ENCODE results near the gene BLOC1S4.

Gene BLOC1S4

DNA sequence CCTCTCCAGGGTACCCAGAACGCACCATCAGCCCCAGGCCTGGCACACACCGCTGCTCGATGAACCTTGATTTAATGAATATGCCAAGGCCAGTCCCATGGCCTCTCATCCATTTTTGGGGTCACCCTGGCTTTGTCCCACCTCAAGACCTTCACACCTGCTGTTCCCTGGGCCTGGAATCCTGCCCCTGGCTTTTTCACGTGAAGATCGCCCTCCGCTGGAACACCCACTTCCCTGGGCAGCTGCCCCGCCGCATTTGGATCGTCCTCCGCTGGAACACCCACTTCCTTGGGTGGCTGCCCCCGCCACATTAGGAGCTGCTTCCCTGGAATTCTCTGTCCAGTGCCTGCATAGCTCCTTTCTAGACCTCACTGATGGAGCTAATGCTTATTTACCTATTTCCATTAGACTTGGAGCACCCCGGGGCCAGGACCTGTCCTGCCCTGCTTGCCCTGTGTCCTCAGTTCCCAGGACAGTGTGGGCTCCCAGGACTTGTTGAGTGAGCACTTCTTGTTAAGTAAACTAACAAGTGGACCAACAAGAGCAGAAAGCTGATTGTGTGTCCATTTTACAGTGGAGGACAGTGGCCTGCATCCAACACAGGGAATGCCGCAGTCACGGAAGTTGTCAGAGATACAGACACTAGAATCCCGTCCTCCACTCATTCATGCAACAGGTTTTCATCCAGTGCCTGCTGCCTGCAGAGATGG, 12.5 kb downstream of the BLOC1S4 start:
- no peak for DNase-seq (ENCODE audit: low read depth, low spot score)
- WGBS (ENCODE audit: insufficient coverage, insufficient read length), result no CpG with 5 or more reads among the region's 15 CpGs
- Histone ChIP-seq H3K9me3 (ENCODE audit: control insufficient read depth, insufficient read depth, low read length) (no peaks in the 10 kb centered on the region), H3K27me3 (ENCODE audit: control insufficient read depth, insufficient read depth, low read length) (no peaks in the 10 kb centered on the region), H3K4me3 (ENCODE audit: low read length) (no peak overlapping the region), H3K36me3 (ENCODE audit: control insufficient read depth, insufficient read depth, low read length) (no peaks in the 10 kb centered on the region), H3K27ac (ENCODE audit: low read length) (no peak overlapping the region), H3K4me1 (ENCODE audit: control insufficient read depth, insufficient read depth, low read length) (no peaks in the 10 kb centered on the region)

DNA sequence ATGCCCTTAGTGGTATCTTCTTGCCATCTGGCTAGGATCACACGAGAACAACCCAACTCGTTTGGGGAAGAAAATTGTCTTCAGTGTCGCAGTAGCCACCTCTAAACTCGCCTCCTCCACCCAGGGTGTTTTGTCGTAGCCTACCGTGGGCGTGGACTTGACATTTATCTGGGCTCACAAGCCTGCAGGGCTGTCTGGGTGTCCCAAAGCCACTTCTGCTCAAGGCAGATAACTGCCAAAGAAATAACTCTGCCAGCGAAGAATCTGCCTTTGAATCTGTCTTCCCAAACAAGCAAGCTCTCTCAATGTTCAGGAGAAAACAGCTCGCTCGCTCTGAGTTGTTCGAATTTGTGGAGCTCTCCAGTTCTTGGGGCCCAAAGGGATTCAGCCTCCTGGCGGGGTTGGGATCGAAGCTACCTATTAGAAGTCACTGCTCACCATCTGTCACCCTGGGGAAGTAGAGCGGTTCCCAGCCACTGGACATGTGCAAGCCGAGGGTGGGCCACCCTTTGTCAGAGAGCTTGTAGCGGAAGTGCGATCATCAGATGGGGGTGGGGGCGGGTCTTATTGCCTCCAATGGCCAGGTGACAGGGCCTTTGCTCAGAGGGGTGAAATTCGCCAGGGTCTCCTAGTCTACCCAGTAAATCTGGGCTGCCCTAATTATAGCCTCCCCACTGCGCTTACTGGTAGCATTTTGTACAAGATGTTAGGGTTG, 14.8 kb downstream of the BLOC1S4 start:
- Histone ChIP-seq H3K9me3 (ENCODE audit: control insufficient read depth, insufficient read depth, low read length) (no peaks in the 10 kb centered on the region), H3K4me1 (ENCODE audit: control insufficient read depth, insufficient read depth, low read length) (no peaks in the 10 kb centered on the region), H3K4me3 (ENCODE audit: low read length) (no peak overlapping the region), H3K27me3 (ENCODE audit: control insufficient read depth, insufficient read depth, low read length) (no peaks in the 10 kb centered on the region), H3K27ac (ENCODE audit: low read length) (no peak overlapping the region), H3K36me3 (ENCODE audit: control insufficient read depth, insufficient read depth, low read length) (no peaks in the 10 kb centered on the region)
- no CpG with 5 or more reads among the region's 20 CpGs for WGBS (ENCODE audit: insufficient coverage, insufficient read length)
- DNase-seq (ENCODE audit: low read depth, low spot score), result no peak

DNA sequence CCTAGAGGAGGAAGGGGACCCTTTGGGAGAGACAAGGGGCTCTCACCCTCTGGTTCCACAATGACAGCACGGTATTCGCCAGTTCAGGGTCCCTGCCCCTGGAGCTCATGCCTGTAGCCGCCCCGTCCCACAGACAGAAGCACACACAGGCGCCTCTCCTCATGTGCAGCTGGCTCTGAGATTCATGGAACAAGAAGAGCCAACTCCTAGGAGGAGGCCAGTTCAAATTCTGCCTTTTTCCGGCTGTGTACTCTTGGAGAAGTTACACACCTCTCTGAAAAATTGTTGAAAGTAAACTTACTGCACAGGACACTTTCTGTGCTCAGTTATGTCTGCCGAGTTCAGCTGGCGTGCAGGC, 15.3 kb downstream of the BLOC1S4 start:
- Histone ChIP-seq H3K27ac (ENCODE audit: low read length) (no peak overlapping the region), H3K9me3 (ENCODE audit: control insufficient read depth, insufficient read depth, low read length) (no peaks in the 10 kb centered on the region), H3K4me1 (ENCODE audit: control insufficient read depth, insufficient read depth, low read length) (no peaks in the 10 kb centered on the region), H3K4me3 (ENCODE audit: low read length) (no peak overlapping the region), H3K36me3 (ENCODE audit: control insufficient read depth, insufficient read depth, low read length) (no peaks in the 10 kb centered on the region), H3K27me3 (ENCODE audit: control insufficient read depth, insufficient read depth, low read length) (no peaks in the 10 kb centered on the region)
- no CpG with 5 or more reads among the region's 8 CpGs for WGBS (ENCODE audit: insufficient coverage, insufficient read length)
- DNase-seq (ENCODE audit: low read depth, low spot score), result no peak

DNA sequence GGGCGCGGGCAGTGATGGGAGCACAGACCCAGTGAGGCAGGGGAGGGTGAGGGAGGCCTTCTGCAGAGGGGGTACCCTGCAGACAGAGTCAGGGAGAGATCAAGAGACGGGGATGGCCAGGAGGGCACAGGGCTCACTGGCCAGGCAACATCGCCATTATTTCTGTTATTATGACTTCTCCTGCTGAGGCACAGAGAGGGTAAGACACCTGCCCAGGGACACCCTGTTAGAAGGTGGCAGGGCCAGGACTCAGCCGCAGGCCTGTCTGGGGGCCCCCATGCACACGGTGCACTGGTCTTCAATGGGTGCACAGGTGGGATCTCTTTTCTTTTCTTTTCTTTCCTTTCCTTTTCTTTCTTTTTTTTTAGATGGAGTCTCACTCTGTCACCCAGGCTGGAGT, 15.8 kb downstream of the BLOC1S4 start:
- no peak overlapping the region for H3K4me3 ChIP-seq (ENCODE audit: low read length)
- DNase-seq (ENCODE audit: low read depth, low spot score), result no peak
- H3K9me3 ChIP-seq (ENCODE audit: control insufficient read depth, insufficient read depth, low read length), result no peaks in the 10 kb centered on the region
- no peaks in the 10 kb centered on the region for H3K4me1 ChIP-seq (ENCODE audit: control insufficient read depth, insufficient read depth, low read length)
- H3K36me3 ChIP-seq (ENCODE audit: control insufficient read depth, insufficient read depth, low read length), result no peaks in the 10 kb centered on the region
- no peak overlapping the region for H3K27ac ChIP-seq (ENCODE audit: low read length)
- H3K27me3 ChIP-seq (ENCODE audit: control insufficient read depth, insufficient read depth, low read length), result no peaks in the 10 kb centered on the region
- WGBS (ENCODE audit: insufficient coverage, insufficient read length), result no CpG with 5 or more reads among the region's 6 CpGs

DNA sequence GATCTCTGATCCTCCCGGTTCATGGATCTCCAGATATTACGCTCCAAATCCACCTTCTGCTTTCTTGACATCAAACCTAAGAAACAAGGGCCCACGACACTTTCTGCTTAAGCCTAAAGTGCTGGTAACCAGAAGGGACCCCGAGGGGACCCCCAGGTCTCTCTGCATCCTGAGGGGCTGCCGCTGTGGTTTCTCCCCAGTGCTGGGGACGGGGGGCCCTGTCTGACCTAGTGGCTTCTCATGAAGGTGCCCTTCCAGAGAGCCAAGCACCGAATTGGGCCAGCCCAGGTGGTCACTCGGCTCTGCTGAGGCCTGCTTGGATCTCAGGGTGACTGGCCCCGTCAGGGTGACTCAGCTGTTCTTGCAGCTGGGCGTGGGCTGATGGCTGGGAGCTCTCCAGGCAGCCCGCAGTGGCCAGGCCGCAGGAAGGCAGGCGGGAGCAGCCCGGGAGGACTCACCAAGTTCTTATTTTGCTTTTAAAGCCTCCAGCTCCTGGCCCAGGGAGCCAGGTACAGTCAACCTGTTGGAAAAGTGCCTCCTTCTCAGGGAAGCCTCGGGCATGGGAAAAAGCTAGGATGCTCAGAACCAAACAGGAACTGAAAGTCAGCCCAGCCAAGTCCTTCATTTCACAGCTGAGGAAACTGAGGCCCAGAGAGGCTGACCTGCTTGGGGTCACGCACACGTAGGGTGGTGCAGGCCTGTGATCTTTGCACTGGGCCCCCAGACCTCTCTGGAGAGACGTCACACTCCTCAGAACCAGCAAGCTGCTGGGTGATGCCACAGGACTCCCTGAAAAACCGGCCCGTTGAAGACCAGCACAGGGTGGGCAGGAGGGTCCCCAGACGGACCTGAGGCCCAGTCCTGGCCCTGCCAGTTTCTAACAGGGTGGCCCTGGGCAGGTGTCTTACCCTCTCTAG, 16.7 kb downstream of the BLOC1S4 start:
- Histone ChIP-seq H3K36me3 (ENCODE audit: control insufficient read depth, insufficient read depth, low read length) (no peaks in the 10 kb centered on the region), H3K27ac (ENCODE audit: low read length) (no peak overlapping the region), H3K27me3 (ENCODE audit: control insufficient read depth, insufficient read depth, low read length) (no peaks in the 10 kb centered on the region), H3K9me3 (ENCODE audit: control insufficient read depth, insufficient read depth, low read length) (no peaks in the 10 kb centered on the region), H3K4me1 (ENCODE audit: control insufficient read depth, insufficient read depth, low read length) (no peaks in the 10 kb centered on the region), H3K4me3 (ENCODE audit: low read length) (no peak overlapping the region)
- no peak for DNase-seq (ENCODE audit: low read depth, low spot score)
- WGBS (ENCODE audit: insufficient coverage, insufficient read length), result no CpG with 5 or more reads among the region's 21 CpGs

DNA sequence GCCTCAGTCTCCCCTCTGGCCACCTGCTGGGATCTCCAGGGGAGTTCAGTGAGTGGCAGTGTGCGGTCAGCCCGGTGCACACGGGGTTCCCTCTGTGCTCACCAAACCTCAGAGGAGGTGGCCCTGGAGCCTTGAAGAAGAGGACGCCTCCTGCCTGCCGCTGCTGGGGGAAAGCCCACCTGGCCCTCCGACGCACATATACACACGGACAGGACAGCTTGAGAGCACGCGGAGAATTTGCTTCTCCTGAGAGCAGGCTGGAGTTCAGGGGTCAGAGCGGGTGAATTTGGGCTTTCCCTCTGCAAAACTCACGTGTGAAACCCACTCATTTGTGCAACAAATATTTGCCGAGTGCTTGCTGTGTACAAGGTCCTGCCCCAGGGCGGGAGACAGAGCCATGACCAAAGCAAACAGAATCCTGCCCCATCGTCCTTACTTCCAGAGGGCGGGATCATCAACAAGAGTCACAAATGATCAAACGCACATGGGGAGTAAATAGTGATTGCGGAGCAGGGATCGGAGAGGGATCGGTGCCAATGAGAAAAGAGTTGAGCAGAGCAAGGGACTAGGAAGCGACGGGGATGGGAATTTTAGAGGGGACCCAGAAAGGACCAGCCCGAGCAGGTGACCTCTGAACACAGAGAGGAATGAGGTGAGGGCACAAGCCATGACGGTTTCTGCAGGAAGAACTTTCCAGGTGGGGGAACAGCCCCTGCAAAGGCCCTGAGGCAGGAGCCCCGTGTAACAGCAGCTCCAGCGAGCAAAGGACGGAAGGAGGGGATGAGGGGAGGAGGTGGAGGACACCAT, 17.6 kb downstream of the BLOC1S4 start:
- H3K4me1 ChIP-seq (ENCODE audit: control insufficient read depth, insufficient read depth, low read length), result no peaks in the 10 kb centered on the region
- WGBS (ENCODE audit: insufficient coverage, insufficient read length), result no CpG with 5 or more reads among the region's 27 CpGs

DNA sequence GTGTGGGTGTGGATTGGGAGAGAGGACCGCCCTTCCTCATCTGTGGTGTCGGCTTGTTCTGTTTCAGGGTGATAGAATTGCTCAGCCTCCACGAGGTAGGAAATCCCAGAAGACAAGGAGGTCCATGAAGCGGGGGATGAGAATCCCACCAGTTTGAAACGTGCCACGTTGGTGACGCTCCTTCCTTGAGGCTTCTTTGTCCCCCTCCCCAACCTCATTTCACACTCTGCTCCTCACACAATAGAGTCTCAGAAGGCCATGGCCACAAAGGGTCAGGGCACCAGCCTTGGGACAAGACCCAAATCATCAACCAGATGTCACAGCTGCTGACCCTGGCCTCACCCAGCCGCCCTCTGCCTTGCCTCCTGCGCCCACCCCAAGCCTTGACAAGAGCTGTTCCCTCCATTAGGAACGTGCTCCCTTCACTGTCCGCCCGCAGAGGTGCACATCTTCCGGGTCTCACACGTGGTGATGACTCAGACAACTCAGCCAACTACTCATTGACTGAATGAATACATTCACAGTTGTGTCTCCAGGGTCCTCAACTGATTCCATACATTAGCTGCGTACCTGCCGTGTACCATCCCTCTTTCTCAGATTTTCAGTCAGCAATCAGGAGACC, 18.3 kb downstream of the BLOC1S4 start:
- no CpG with 5 or more reads among the region's 16 CpGs for WGBS (ENCODE audit: insufficient coverage, insufficient read length)
- H3K9me3 ChIP-seq (ENCODE audit: control insufficient read depth, insufficient read depth, low read length), result no peaks in the 10 kb centered on the region
- no peak for DNase-seq (ENCODE audit: low read depth, low spot score)

More for the DNA sequence above, 17.6 kb downstream of the BLOC1S4 start:
- Histone ChIP-seq H3K4me3 (ENCODE audit: low read length) (no peak overlapping the region), H3K27me3 (ENCODE audit: control insufficient read depth, insufficient read depth, low read length) (no peaks in the 10 kb centered on the region), H3K9me3 (ENCODE audit: control insufficient read depth, insufficient read depth, low read length) (no peaks in the 10 kb centered on the region), H3K36me3 (ENCODE audit: control insufficient read depth, insufficient read depth, low read length) (no peaks in the 10 kb centered on the region), H3K27ac (ENCODE audit: low read length) (no peak overlapping the region)
- no peak for DNase-seq (ENCODE audit: low read depth, low spot score)

DNA sequence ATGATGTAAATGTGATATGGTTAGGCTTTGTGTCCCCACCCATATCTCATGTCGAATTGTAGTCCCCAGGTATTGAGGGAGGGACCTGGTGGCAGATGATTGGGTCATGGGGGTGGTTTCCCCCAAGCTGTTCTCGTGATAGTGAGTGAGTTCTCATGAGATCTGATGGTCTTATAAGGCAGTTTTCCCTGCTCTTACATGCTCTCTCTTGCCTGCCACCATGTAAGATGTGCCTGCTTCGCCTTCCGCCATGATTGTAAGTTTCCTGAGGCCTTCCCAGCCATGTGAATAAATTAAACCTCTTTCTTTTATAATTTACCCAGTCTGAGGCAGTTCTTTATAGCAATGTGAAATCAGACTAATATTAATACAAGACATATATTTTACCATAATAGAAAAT, 23.9 kb downstream of the BLOC1S4 start:
- no peaks in the 10 kb centered on the region for H3K27me3 ChIP-seq (ENCODE audit: control insufficient read depth, insufficient read depth, low read length)
- no peaks in the 10 kb centered on the region for H3K4me1 ChIP-seq (ENCODE audit: control insufficient read depth, insufficient read depth, low read length)
- no peaks in the 10 kb centered on the region for H3K9me3 ChIP-seq (ENCODE audit: control insufficient read depth, insufficient read depth, low read length)
- H3K36me3 ChIP-seq (ENCODE audit: control insufficient read depth, insufficient read depth, low read length), result no peaks in the 10 kb centered on the region
- no CpG with 5 or more reads among the region's 4 CpGs for WGBS (ENCODE audit: insufficient coverage, insufficient read length)
- no peak overlapping the region for H3K27ac ChIP-seq (ENCODE audit: low read length)
- H3K4me3 ChIP-seq (ENCODE audit: low read length), result no peak overlapping the region
- DNase-seq (ENCODE audit: low read depth, low spot score), result no peak

More for the DNA sequence above, 18.3 kb downstream of the BLOC1S4 start:
- no peaks in the 10 kb centered on the region for H3K36me3 ChIP-seq (ENCODE audit: control insufficient read depth, insufficient read depth, low read length)
- H3K27me3 ChIP-seq (ENCODE audit: control insufficient read depth, insufficient read depth, low read length), result no peaks in the 10 kb centered on the region
- H3K27ac ChIP-seq (ENCODE audit: low read length), result no peak overlapping the region
- no peak overlapping the region for H3K4me3 ChIP-seq (ENCODE audit: low read length)
- no peaks in the 10 kb centered on the region for H3K4me1 ChIP-seq (ENCODE audit: control insufficient read depth, insufficient read depth, low read length)

DNA sequence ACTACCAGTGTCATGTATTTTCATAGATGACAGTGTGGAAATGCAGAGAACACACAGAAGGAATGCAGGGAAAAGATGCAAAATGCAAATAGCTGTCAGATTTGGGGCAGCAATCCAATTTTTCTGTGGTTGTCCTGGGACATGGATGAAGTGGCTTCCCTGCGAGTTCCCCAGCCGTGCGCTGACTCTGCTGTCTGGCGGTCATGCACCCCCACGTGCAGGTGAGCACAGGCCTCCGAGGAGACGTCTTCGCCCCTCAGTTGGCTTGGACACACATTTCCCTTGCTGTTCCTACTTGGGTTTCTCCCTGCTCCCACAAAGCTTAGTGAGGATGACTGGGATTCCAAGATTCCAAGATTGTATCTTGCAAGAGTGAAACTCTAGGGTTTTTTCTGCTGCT, 24.4 kb downstream of the BLOC1S4 start:
- WGBS (ENCODE audit: insufficient coverage, insufficient read length), result no CpG with 5 or more reads among the region's 8 CpGs
- Histone ChIP-seq H3K9me3 (ENCODE audit: control insufficient read depth, insufficient read depth, low read length) (no peaks in the 10 kb centered on the region), H3K27me3 (ENCODE audit: control insufficient read depth, insufficient read depth, low read length) (no peaks in the 10 kb centered on the region)

More for the DNA sequence above, 24.4 kb downstream of the BLOC1S4 start:
- no peak for DNase-seq (ENCODE audit: low read depth, low spot score)
- H3K36me3 ChIP-seq (ENCODE audit: control insufficient read depth, insufficient read depth, low read length), result no peaks in the 10 kb centered on the region
- no peaks in the 10 kb centered on the region for H3K4me1 ChIP-seq (ENCODE audit: control insufficient read depth, insufficient read depth, low read length)
- no peak overlapping the region for H3K27ac ChIP-seq (ENCODE audit: low read length)
- no peak overlapping the region for H3K4me3 ChIP-seq (ENCODE audit: low read length)
